Epithelial cell of esophagus (primary cell): ENCODE data around the gene IL1RAPL1.
"Not testable (repeated sequence)": the region's sequence is repeated elsewhere in the genome, so short reads cannot be mapped to it uniquely, and the experiment has no call there.

Experiments used
- DNase-seq: peaks from one replicate; pipeline ENCODE4 v3.0.0; 2010; ENCODE audit warnings: low read depth
- H3K4me3 ChIP-seq: 2 replicates; pipeline ENCODE4 v1.5.1; 2011; ENCODE audit warnings: mild to moderate bottlenecking, low read length, control low read depth
- CTCF ChIP-seq: IDR thresholded peaks from 2 replicates; pipeline ENCODE4 v1.5.1; 2011; ENCODE audit warnings: low read depth, mild to moderate bottlenecking, low read length, control low read depth, inconsistent platforms; ENCODE audit not compliant: insufficient read depth; ENCODE audit errors: missing control alignments

The IL1RAPL1 gene

DNA sequence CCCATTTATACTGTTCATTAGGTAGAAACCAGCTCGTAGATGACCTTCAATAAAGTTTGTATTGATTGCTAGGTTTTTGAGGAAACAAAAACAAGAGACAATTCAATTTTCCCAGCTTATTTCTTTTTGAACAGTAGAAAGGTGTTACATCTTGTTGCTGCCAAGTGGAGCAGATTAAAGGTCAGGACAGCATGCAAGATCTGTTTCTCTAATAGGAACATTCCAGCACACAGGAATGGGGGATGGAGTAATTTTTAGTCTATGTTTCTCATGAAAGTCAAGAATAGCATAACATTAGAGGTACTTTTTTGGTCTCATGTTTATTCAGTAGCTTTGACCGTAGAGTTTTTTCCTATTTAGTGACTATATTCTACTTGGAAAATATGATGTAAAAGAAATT is 132.4 kb downstream of the IL1RAPL1 start:
- no peak for TF ChIP-seq CTCF
- H3K4me3 ChIP-seq, result no peak overlapping the region

GRCh38 chrX:28752330-28752729 is 165.1 kb downstream of the IL1RAPL1 start:
- TF ChIP-seq CTCF, result no peak
- H3K4me3 ChIP-seq, result no peak overlapping the region
- no peak for DNase-seq

More for the DNA sequence above, 132.4 kb downstream of the IL1RAPL1 start:
- DNase-seq, result no peak

DNA sequence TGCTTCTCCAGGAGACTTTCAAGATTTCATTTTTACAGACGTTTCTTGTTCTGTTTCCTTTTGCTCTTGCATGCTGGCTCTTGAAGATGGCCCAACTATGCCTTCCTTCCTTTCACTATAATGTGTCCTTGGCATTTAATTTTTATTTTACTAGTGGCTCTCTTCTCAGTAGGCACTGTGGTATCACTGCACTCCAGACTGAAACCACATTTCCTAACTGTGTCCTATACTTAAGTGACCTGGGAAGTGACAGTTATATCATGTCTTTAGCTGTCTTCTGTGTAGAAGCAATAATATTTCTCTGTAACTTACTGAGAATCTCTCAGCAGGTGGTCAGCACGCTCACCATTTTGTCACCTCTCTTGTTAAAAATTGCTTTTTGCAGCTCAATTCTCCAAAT is 168.9 kb downstream of the IL1RAPL1 start:
- TF ChIP-seq CTCF, result no peak
- DNase-seq, result no peak
- H3K4me3 ChIP-seq, result no peak overlapping the region

GRCh38 chrX:28756647-28757046 is 169.4 kb downstream of the IL1RAPL1 start:
- no peak overlapping the region for H3K4me3 ChIP-seq
- TF ChIP-seq CTCF, result no peak
- DNase-seq, result no peak

DNA sequence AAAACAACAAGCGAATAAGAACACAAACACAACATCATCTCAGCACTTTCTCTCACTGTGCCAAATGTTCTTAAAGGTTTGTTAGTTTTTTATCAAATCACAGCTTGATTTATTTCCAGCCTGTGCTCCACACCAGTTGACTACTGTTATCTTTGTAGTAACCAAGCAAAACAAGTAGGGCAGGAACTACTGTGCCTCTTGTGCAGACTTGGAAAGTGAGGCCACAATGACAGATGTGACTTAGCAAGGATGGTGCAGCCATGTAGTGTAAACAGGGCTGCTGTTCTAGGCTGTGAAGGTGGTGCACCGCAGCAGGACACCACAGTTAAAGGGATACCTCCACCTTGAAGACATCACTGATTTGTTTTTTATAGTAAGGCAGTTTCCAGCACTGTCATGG is 170.0 kb downstream of the IL1RAPL1 start:
- no peak overlapping the region for H3K4me3 ChIP-seq
- TF ChIP-seq CTCF, result no peak
- no peak for DNase-seq

DNA sequence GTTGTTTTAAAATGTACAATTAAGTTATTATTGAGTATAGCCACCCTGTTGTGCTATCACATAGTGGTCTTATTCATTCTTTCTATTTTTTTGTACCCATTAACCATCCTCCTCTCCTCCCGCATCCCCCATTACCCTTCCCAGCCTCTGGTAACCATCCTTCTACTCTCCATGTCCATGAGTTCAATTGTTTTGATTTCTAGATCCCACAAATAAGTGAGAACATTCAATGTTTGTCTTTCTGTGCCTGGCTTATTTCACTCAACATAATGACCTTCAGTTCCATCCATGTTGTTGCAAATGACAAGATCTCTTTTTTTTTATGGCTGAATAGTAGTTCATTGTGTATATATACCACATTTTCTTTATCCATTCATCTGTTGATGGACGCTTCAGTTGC is 179.3 kb downstream of the IL1RAPL1 start:
- DNase-seq, result not testable (repeated sequence)

DNA sequence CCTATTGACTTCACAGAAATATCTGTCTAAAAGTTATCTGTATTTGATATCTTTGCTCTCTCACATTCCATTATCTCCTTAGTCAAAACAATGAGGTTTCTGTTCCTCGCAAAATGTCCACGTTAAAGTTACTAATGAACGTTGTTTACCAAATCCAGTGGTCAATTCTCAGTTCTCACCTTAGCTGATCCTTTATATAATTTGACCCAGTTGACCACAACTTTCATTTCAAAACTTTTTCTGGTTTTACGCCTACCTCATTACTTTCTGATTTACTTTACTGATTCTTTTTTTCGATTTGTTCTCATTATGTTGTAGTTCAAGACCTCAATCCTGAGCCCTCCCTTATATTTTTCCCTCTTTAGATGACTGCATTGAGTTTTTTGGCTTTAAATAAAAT is 186.6 kb downstream of the IL1RAPL1 start:
- DNase-seq, result no peak
- no peak overlapping the region for H3K4me3 ChIP-seq
- no peak for TF ChIP-seq CTCF

More for the DNA sequence above, 179.3 kb downstream of the IL1RAPL1 start:
- not testable (repeated sequence) for H3K4me3 ChIP-seq

- peak; percentile 71 for DNase-seq
- H3K4me3 ChIP-seq, result no peak overlapping the region
- no peak for TF ChIP-seq CTCF
Observed at GRCh38 chrX:28787206-28787605, 200.0 kb downstream of the IL1RAPL1 start.

- DNase-seq, H3K4me3 ChIP-seq: not testable (repeated sequence)
Observed at GRCh38 chrX:28800671-28801070, 213.4 kb downstream of the IL1RAPL1 start.
